ENCODE data around the gene ABRAXAS1. TPM values are rescaled to one million over a fixed set of nuclear protein-coding genes. Genes with fewer than 3 reads are reported as not detected.

ABRAXAS1 gene
- total RNA-seq, 2 donors from 2014 or later: 7.7 to 12.1 TPM

GRCh38 chr4:83456184-83456501, 28.8 kb downstream of the ABRAXAS1 start:
- ATAC-seq (no peak), DNase-seq (no peak)
- intact Hi-C loops (cut with DNase I, micrococcal nuclease): loop anchor here in 1 of 2 donors (10.0 kb wide), 1 partner anchor 1081 kb away; the partner anchor contains the start of gene HNRNPD

GRCh38 chr4:83455281-83456183, 29.4 kb downstream of the ABRAXAS1 start, which contains the start of the genes HELQ and MRPS18C:
Gene HELQ (minus strand): TSS chr4:83455823. CDS start chr4:83455693, 130 bp downstream.
Gene MRPS18C (plus strand): TSS chr4:83456058. CDS start chr4:83456078, 20 bp downstream.
- intact Hi-C loops (cut with DNase I, micrococcal nuclease): loop anchor here in 1 of 2 donors (10.0 kb wide), 1 partner anchor 1081 kb away; the partner anchor contains the start of gene HNRNPD
- DNase-seq (peak; percentile 95 to 98), ATAC-seq (peak; percentile 95)

- intact Hi-C loops (cut with DNase I, micrococcal nuclease): loop anchor here in 1 of 2 donors (10.0 kb wide), 1 partner anchor 1080 kb away; the partner anchor contains the start of gene HNRNPD
- DNase-seq (no peak), ATAC-seq (no peak)
Observed at GRCh38 chr4:83454686-83455085, 30.2 kb downstream of the ABRAXAS1 start.

- intact Hi-C loops (cut with DNase I, micrococcal nuclease): no loop called here
- ATAC-seq (no peak), DNase-seq (no peak)
Observed at GRCh38 chr4:83449009-83449408, 35.9 kb downstream of the ABRAXAS1 start.

- ATAC-seq (no peak), DNase-seq (no peak)
- intact Hi-C loops (cut with DNase I, micrococcal nuclease): no loop called here
Observed at GRCh38 chr4:83440899-83441298, 44.0 kb downstream of the ABRAXAS1 start.

GRCh38 chr4:83440148-83440814, 44.6 kb downstream of the ABRAXAS1 start:
- no peak for DNase-seq
- ATAC-seq: no peak
- intact Hi-C loops (cut with DNase I, micrococcal nuclease): no loop called here

DNA sequence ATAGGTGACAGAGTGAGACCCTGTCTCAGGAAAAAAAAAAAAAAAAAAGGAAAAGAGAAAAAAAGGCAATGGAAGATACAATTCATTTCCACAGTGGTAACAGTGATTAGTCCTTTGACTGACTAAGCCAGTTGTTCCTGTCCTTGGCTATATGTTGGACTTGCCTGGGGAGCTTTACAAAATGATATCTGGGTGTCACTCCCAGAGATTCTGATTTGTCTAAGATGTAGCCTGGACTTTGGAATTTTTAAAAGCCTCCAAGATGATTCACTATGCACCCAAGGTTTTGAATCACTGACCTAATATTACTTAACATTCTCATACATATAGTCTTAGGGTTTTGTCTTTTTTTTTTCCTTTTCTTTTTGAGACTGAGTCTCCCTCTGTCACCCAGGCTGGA, 46.2 kb downstream of the ABRAXAS1 start:
- DNase-seq (no peak), ATAC-seq (no peak)
- intact Hi-C loops (cut with DNase I, micrococcal nuclease): no loop called here

GRCh38 chr4:83436680-83437079, 48.2 kb downstream of the ABRAXAS1 start:
- ATAC-seq: no peak
- no peak for DNase-seq
- intact Hi-C loops (cut with DNase I, micrococcal nuclease): no loop called here

- intact Hi-C loops (cut with DNase I, micrococcal nuclease): no loop called here
- no peak for DNase-seq
- no peak for ATAC-seq
Observed at GRCh38 chr4:83431200-83431599, 53.7 kb downstream of the ABRAXAS1 start.

GRCh38 chr4:83418211-83418610, 66.7 kb downstream of the ABRAXAS1 start:
- no peak for ATAC-seq
- intact Hi-C loops (cut with DNase I, micrococcal nuclease): no loop called here
- DNase-seq: no peak

GRCh38 chr4:83417566-83417965, 67.3 kb downstream of the ABRAXAS1 start:
- ATAC-seq (no peak), DNase-seq (no peak)
- intact Hi-C loops (cut with DNase I, micrococcal nuclease): no loop called here

DNA sequence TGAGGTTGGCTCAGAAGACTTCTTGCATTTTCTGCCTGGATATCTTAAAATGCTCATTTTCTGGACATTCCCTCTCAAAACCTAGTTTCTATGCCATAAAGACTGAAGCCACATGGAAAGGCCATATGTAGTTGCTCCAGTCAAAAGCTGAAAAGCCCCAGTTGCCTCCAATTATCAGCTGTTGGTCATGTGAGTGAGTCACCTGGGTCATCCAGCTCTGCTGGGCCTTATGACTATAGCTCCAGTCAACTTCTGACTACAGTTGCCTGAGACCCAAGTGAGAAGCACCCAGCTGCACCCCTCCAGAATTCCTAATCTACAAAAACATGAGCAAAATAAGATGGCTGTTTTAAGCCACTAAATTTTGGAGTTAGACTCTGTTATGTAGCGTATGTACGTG, 71.2 kb downstream of the ABRAXAS1 start:
- DNase-seq (no peak), ATAC-seq (no peak)
- intact Hi-C loops (cut with DNase I, micrococcal nuclease): no loop called here

Other genes with a start within 250 kb of the ABRAXAS1 start
- gene COQ2, start 200.3 kb downstream of the ABRAXAS1 start, total RNA-seq: 10 to 100 TPM; 18.9 to 23.3 TPM
- gene HPSE, start 150.3 kb downstream of the ABRAXAS1 start, total RNA-seq: 10 to 100 TPM; 13.3 to 23.8 TPM
- gene HELQ, start 29.3 kb downstream of the ABRAXAS1 start, total RNA-seq: 10 to 100 TPM; 10.5 to 14.5 TPM
- 10 to 100 TPM; 36.0 to 37.7 TPM for gene MRPS18C, start 29.0 kb downstream of the ABRAXAS1 start, total RNA-seq
- 10 to 100 TPM; 27.0 to 51.5 TPM for gene GPAT3, start 51.0 kb upstream of the ABRAXAS1 start, total RNA-seq